ENCODE measurements around the gene FKBP5.
"Not testable (repeated sequence)": the region's sequence is repeated elsewhere in the genome, so short reads cannot be mapped to it uniquely, and the experiment has no call there.

Gene FKBP5

GRCh38 chr6:35580836-35581235 lies 107.9 kb downstream of the FKBP5 start:
- no peak for DNase-seq

GRCh38 chr6:35576682-35577081 lies 112.0 kb downstream of the FKBP5 start:
- DNase-seq, result no peak

- no peak for DNase-seq
Observed at GRCh38 chr6:35573495-35574110, 115.1 kb downstream of the FKBP5 start.

- not testable (repeated sequence) for DNase-seq
Observed at GRCh38 chr6:35570885-35571330, 117.8 kb downstream of the FKBP5 start.

- no peak for DNase-seq
Observed at GRCh38 chr6:35569011-35569461, 119.7 kb downstream of the FKBP5 start.

GRCh38 chr6:35566794-35567193 lies 121.9 kb downstream of the FKBP5 start:
- DNase-seq, result no peak

GRCh38 chr6:35564733-35565132 lies 124.0 kb downstream of the FKBP5 start:
- DNase-seq, result no peak

- DNase-seq, result no peak
Observed at GRCh38 chr6:35562060-35562459, 126.7 kb downstream of the FKBP5 start.

GRCh38 chr6:35561113-35561512 lies 127.6 kb downstream of the FKBP5 start:
- no peak for DNase-seq

GRCh38 chr6:35558571-35558970 lies 130.1 kb downstream of the FKBP5 start:
- DNase-seq, result no peak

GRCh38 chr6:35557239-35557638 lies 131.5 kb downstream of the FKBP5 start:
- DNase-seq, result peak; percentile 53 to 80

- DNase-seq, result no peak
Observed at GRCh38 chr6:35554811-35555210, 133.9 kb downstream of the FKBP5 start.

- DNase-seq, result no peak
Observed at GRCh38 chr6:35553315-35553714, 135.4 kb downstream of the FKBP5 start.

- DNase-seq, result peak; percentile 41 to 79
Observed at GRCh38 chr6:35552285-35552917, 136.3 kb downstream of the FKBP5 start.

- no peak for DNase-seq
Observed at GRCh38 chr6:35550437-35550836, 138.3 kb downstream of the FKBP5 start.

GRCh38 chr6:35547676-35548075 lies 141.0 kb downstream of the FKBP5 start:
- DNase-seq, result no peak

GRCh38 chr6:35544769-35545361 lies 143.8 kb downstream of the FKBP5 start:
- no peak for DNase-seq

GRCh38 chr6:35543459-35544193 lies 145.1 kb downstream of the FKBP5 start:
- no peak for DNase-seq

GRCh38 chr6:35541836-35542235 lies 146.9 kb downstream of the FKBP5 start:
- DNase-seq, result no peak

- DNase-seq, result no peak
Observed at GRCh38 chr6:35539223-35539622, 149.5 kb downstream of the FKBP5 start.

- not testable (repeated sequence) for DNase-seq
Observed at GRCh38 chr6:35535847-35536246, 152.9 kb downstream of the FKBP5 start.

- DNase-seq, result no peak
Observed at GRCh38 chr6:35534407-35535170, 154.1 kb downstream of the FKBP5 start.

- DNase-seq, result no peak
Observed at GRCh38 chr6:35533981-35534380, 154.7 kb downstream of the FKBP5 start.
